ENCODE measurements around the gene CTNNA2. TPM values are rescaled to one million over a fixed set of nuclear protein-coding genes. Genes with fewer than 3 reads are reported as not detected.

CTNNA2 gene
- total and polyA plus RNA-seq, 11 donors = 0.20 to 0.81 TPM; not detected in 9

DNA sequence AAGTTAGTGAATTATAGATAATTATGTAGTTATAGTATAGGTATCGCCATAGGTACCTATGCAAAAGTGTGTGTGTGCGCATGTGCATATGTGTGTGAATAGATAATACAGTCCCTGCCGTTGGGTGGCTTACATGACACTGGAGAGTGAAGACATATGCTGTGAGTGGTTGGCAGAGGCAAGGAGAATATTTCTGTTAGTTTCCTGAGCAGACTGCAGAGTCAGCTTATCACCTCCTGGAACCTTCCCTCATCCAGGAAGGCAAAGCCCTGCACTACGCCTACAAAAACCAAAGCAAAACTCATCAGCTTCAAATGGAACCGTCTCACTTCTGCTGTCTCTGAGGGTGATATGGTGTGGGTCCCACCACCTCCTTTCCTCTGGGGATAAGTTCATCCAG is 609.8 kb downstream of the CTNNA2 start:
- Histone ChIP-seq H3K27me3 (no peaks in the 10 kb centered on the region), H3K4me3 (no peak overlapping the region), H3K27ac (no peak overlapping the region), H3K9me3 (no peaks in the 10 kb centered on the region), H3K4me1 (no peaks in the 10 kb centered on the region), H3K36me3 (no peaks in the 10 kb centered on the region)
- TF ChIP-seq, protein P1, sequence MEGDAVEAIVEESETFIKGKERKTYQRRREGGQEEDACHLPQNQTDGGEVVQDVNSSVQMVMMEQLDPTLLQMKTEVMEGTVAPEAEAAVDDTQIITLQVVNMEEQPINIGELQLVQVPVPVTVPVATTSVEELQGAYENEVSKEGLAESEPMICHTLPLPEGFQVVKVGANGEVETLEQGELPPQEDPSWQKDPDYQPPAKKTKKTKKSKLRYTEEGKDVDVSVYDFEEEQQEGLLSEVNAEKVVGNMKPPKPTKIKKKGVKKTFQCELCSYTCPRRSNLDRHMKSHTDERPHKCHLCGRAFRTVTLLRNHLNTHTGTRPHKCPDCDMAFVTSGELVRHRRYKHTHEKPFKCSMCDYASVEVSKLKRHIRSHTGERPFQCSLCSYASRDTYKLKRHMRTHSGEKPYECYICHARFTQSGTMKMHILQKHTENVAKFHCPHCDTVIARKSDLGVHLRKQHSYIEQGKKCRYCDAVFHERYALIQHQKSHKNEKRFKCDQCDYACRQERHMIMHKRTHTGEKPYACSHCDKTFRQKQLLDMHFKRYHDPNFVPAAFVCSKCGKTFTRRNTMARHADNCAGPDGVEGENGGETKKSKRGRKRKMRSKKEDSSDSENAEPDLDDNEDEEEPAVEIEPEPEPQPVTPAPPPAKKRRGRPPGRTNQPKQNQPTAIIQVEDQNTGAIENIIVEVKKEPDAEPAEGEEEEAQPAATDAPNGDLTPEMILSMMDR (IDR thresholded peaks at IDR 0.05) = no peak
- no peak for TF ChIP-seq POLR2A (IDR thresholded peaks at IDR 0.05)
- DNase-seq (no peak), ATAC-seq (no peak)
- 60 to 65% (median 62%) methylated on average over 5 of the region's 5 CpGs for WGBS, 4 donors
- intact Hi-C loops (cut with DNase I) = no loop called here

DNA sequence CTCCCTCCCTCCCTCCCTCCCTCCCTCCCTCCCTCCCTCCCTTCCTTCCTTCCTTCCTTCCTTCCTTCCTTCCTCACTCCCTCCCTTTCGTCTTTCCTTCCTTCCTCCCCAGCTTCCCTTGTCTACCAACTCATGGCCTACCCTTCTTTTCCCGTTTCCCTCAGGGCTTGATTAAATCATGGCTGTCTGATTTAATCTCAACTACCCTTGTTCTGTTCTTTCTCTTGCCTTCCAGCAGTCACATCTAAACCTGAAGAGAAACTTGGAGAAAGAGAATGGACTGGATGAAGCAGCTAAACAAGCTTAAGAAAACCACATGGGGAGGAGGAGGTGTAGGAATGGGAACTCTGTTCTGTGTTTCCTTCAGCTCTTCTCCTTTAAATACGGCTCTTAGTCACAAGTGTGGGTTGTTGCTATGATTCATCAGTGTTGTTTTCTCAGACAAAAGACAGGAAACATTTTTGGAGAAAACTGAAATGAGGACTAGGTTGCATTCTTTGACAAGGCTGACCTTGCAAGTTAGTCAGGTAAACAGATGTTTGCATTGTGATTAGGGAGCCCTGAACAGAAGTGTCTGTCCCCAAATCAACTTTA is 613.8 kb downstream of the CTNNA2 start:
- Histone ChIP-seq H3K27ac (no peak overlapping the region), H3K9me3 (no peaks in the 10 kb centered on the region), H3K4me1 (no peaks in the 10 kb centered on the region), H3K27me3 (no peaks in the 10 kb centered on the region), H3K4me3 (no peak overlapping the region), H3K36me3 (no peaks in the 10 kb centered on the region)
- intact Hi-C loops (cut with DNase I) = no loop called here
- WGBS, 4 donors = 49 to 59% (median 55%) methylated on average over 3 of the region's 3 CpGs
- no peak for ATAC-seq
- DNase-seq = no peak
- TF ChIP-seq, protein P1 (IDR thresholded peaks at IDR 0.05) = no peak
- TF ChIP-seq POLR2A (IDR thresholded peaks at IDR 0.05) = no peak

DNA sequence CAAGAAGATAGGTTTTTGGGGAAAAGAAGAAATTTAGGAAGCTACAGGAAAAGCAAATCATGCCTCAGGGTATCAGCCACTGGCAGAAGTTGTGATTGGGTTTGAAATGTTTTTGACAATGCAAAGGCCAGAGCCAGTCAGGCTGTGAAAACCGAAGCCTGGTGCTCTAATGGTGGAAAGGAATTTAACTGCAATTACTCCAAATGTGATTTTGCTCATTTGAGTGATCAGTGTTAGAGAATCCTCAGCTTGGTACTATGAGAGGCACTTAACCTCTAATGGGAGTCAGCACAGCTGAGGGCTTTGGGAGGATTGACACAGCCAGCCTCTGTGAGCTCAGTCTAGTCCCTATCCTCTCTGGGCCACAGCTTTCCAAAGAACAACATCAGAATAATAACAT is 615.2 kb downstream of the CTNNA2 start:
- H3K27me3 ChIP-seq = no peaks in the 10 kb centered on the region
- WGBS, 4 donors = 52 to 84% (median 58%) methylated on average over 1 of the region's 1 CpG
- TF ChIP-seq POLR2A (IDR thresholded peaks at IDR 0.05) = no peak
- TF ChIP-seq, protein P1 (IDR thresholded peaks at IDR 0.05) = no peak
- ATAC-seq (no peak), DNase-seq (no peak)
- H3K36me3 ChIP-seq = no peaks in the 10 kb centered on the region
- H3K4me3 ChIP-seq = no peak overlapping the region
- intact Hi-C loops (cut with DNase I) = no loop called here
- no peak overlapping the region for H3K27ac ChIP-seq
- no peaks in the 10 kb centered on the region for H3K4me1 ChIP-seq
- no peaks in the 10 kb centered on the region for H3K9me3 ChIP-seq

DNA sequence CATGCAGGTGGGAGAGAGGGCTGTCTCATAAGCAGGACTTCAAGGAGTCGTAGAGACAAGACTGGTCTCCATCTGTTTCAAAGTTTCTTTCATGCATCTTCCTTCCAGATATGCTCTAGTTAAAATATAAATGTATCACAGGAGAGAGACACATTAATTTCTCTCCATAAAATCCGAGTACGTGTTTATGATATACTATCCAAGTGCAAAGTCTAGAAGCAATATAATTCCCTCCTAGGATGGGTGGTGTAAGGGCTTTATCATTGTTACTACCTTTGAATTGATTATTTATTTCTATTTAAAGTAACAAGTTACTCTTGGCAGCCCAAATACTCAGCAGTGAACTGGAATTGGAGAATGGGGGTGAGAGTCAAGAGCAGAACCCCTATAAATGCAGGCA is 619.4 kb downstream of the CTNNA2 start:
- ATAC-seq (no peak), DNase-seq (no peak)
- Histone ChIP-seq H3K36me3 (no peaks in the 10 kb centered on the region), H3K4me1 (no peaks in the 10 kb centered on the region), H3K4me3 (no peak overlapping the region), H3K27me3 (no peaks in the 10 kb centered on the region), H3K9me3 (peaks cover 0 to 10% (median 0%) of the 10 kb centered on the region in 12 donors), H3K27ac (no peak overlapping the region)
- 86 to 92% (median 88%) methylated on average over 3 of the region's 3 CpGs for WGBS, 4 donors
- intact Hi-C loops (cut with DNase I) = no loop called here
- TF ChIP-seq POLR2A (IDR thresholded peaks at IDR 0.05) = no peak
- TF ChIP-seq, protein P1 (IDR thresholded peaks at IDR 0.05) = no peak
